GM12874 (cell line): ENCODE results near the gene CNTLN.

Experiments used
- TF ChIP-seq, protein P1 (sequence below): IDR thresholded peaks from 2 replicates; pipeline ENCODE4 v1.5.1; 2011; ENCODE audit warnings: low read depth, mild to moderate bottlenecking, control low read depth, low read length, moderate library complexity; ENCODE audit not compliant: insufficient read depth

CNTLN gene

DNA sequence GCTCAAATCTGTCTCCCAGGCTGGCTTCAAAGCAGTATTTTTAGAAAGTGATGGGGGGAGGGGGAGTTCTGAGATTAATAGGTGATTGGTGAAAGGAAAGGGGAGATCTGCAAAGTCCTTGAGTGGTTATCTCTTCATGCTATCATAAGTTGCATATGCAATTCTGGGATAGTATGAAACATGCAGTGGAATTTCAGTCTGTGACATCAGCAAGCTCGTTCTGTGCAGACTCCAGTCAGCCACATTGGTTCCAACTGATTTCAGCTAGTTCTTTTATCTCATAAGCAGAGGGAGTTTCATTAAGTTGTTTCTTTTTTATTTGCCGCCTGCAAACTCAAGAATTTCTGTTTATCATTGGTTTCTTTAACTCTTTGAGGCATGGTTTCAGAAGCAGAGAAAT is 263.5 kb downstream of the CNTLN start:
- TF ChIP-seq, protein P1, sequence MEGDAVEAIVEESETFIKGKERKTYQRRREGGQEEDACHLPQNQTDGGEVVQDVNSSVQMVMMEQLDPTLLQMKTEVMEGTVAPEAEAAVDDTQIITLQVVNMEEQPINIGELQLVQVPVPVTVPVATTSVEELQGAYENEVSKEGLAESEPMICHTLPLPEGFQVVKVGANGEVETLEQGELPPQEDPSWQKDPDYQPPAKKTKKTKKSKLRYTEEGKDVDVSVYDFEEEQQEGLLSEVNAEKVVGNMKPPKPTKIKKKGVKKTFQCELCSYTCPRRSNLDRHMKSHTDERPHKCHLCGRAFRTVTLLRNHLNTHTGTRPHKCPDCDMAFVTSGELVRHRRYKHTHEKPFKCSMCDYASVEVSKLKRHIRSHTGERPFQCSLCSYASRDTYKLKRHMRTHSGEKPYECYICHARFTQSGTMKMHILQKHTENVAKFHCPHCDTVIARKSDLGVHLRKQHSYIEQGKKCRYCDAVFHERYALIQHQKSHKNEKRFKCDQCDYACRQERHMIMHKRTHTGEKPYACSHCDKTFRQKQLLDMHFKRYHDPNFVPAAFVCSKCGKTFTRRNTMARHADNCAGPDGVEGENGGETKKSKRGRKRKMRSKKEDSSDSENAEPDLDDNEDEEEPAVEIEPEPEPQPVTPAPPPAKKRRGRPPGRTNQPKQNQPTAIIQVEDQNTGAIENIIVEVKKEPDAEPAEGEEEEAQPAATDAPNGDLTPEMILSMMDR: no peak

DNA sequence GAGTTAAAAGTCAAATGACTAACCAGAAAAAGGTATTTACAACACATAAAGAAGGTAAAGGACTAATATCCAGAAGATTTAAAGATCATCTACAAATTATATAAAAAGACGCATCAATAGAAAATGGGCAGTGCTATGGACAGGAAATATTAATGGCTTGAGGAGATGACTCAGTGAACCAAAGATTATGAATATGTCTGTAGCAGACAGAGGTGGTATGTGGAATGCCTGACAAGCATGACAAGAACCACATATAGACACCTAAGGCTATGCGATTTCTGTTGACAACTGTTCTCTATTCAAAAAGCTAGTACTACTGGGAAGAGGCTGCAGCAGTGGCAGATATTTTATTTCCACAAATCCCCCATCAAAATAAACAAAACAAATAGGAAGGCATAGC is 267.0 kb downstream of the CNTLN start:
- TF ChIP-seq, protein P1: no peak

DNA sequence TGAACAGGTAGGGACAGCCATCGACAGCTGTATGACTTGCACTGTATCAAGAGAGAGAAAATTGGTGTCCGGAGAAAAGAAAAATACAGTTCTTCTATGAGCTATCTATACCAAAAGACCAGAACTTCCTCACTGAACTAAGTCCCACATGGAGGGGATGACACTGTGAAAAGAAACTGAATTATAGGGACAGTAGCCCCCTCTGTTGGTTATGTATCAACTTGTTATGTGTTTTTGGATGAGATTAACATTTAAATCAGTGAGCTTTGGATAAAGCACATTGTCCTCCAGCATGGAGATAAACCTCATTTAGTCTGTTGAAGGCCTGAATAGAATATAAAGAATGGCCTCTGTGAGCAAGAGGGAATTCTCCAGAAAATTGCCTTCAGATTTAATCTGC is 267.5 kb downstream of the CNTLN start:
- TF ChIP-seq, protein P1: no peak

DNA sequence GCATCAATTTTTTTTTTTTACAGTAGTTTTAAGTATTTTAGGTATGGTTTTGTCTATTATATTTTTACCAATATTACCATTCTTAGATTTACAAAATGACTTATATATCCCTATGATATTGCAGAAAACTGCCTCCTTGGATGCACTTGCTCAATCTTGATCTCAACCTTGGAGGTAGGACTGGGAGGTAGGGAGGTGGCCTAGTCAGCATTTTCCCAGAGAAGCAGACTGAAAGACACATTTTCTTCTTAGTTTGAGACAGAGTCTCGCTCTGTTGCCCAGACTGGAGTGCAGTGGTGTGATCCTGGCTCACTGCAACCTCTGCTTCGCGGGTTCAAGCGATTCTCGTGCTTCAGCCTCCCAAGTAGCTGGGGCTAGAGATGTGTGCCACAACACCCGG is 268.7 kb downstream of the CNTLN start:
- TF ChIP-seq, protein P1: no peak

DNA sequence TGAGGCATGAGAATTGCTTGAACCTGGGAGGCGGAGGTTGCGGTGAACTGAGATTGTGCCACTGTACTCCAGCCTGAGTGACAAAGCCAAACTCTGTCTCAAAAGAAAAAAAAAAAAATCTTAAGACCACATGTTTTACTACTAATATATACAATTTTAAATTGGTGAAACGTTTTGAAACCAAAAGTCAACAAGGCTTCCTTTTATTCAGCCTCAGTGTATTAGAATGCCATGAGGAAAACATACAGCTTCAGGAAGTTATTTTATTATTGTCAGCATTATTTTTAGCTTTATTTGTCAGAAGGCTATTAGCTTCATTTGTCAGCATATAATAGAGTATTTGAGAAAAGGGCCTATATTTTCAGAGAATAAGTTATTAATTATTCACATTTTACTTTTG is 280.1 kb downstream of the CNTLN start:
- TF ChIP-seq, protein P1: no peak

DNA sequence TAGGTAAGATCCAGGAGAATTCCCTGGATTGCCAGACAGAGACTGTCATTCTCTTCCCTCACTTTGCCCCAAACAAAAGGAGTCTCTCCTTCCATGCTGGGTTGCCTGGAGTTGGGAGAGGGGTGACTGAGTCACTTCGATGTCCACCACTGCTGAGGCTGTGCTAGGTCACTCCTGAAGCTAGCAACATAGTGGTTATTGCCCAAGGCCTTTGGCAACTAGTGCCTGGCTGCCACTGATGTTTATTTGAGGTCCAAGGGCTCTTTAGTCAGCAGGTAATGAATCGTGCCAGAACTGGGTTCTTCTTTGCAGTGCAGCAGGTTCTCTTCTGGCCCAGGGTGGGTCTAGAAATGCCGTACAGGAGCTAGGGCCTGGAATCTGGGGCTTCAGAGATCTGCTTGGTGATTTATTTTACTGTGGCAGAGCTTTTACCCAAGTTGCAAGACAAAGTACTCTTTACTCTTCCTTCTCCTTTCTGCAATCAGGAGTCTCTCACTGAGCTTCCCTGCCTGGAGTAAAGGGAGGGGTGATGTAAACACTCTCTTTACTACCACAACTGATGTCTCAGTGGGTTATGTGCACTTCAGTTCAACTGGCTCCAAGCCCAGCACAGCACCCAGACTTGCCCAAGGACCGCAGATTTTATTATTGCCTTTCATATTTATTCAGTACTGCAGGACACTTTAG is 288.3 kb downstream of the CNTLN start:
- TF ChIP-seq, protein P1: no peak

DNA sequence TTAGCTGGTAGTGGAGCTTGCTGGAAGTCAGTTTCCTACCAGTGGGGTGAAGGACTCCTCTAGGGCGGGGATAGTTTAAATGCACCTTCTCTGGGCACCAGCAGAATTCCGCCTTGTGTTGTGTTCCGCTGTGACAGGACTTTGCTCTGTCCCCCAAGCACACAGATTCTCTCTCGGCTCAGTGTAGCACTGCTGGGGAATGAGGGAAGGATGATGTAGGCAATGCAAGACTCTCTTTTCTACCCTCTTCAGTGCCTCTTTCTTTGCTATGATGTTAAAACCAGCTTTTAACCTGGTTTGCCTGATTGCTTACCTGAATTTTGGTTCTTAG is 288.8 kb downstream of the CNTLN start:
- TF ChIP-seq, protein P1: no peak
